Activated T-helper 17 cell treated with anti-CD3 and anti-CD28 coated beads, Interleukin-2, amount 50 U/mL, for 72 hours (primary cell): ENCODE measurements around the gene DNAL4. TPM values are rescaled to one million over a fixed set of nuclear protein-coding genes. Genes with fewer than 3 reads are reported as not detected.

Experiments used
- ATAC-seq: fragments of 150-1000 bp; cut with Tn5 transposase; replicated peaks from 2 replicates; pipeline ENCODE4 v1.10.0; 2021; ENCODE audit warnings: mild to moderate bottlenecking, moderate library complexity
- H3K27ac Mint-ChIP-seq: one replicate; pipeline ENCODE4 v1.8.0; 2022; ENCODE audit warnings: mixed read lengths
- H3K27me3 Mint-ChIP-seq: one replicate; pipeline ENCODE4 v1.8.0; 2022; ENCODE audit warnings: mixed read lengths
- H3K36me3 Mint-ChIP-seq: one replicate; pipeline ENCODE4 v1.8.0; 2022; ENCODE audit warnings: low read depth, mild to moderate bottlenecking, mixed read lengths
- H3K4me1 Mint-ChIP-seq: one replicate; pipeline ENCODE4 v1.8.0; 2022; ENCODE audit warnings: mixed read lengths
- H3K4me3 Mint-ChIP-seq: one replicate; pipeline ENCODE4 v1.8.0; 2022; ENCODE audit warnings: mild to moderate bottlenecking, mixed read lengths
- H3K9me3 Mint-ChIP-seq: one replicate; pipeline ENCODE4 v1.8.0; 2022; ENCODE audit warnings: mixed read lengths
- total RNA-seq, 2 donors: library from RNA; stranded (reverse); gene quantifications; one replicate each; pipeline ENCODE4 v1.2.3, GENCODE V29; 2022

Gene DNAL4
- total RNA-seq, 2 donors from 2014 or later = 5.0 to 5.2 TPM

DNA sequence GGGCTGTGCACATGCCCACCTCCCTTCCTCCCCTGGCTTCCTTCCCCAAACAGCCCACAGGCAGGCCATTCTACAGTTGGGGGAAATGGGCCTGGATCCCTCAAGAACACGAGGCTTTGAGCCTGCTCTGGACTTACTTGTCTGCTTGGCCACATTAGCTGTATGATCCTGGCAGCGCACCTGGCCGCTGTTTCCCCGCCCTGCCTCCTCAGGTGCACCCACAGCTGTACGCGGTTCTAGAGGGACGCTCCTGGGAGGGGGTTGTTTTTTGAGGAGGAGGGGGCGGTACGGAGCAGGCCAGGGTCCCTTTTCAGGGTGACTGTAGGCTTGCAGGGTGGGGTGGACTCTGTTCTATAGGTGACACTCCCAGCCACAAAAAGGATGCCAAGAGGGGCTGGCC lies 26.6 kb downstream of the DNAL4 start:
- Mint-ChIP-seq H3K4me3 (no peak overlapping the region), H3K4me1 (no peaks in the 10 kb centered on the region), H3K36me3 (no peaks in the 10 kb centered on the region), H3K27me3 (no peaks in the 10 kb centered on the region), H3K9me3 (no peaks in the 10 kb centered on the region), H3K27ac (no peak overlapping the region)
- no peak for ATAC-seq

DNA sequence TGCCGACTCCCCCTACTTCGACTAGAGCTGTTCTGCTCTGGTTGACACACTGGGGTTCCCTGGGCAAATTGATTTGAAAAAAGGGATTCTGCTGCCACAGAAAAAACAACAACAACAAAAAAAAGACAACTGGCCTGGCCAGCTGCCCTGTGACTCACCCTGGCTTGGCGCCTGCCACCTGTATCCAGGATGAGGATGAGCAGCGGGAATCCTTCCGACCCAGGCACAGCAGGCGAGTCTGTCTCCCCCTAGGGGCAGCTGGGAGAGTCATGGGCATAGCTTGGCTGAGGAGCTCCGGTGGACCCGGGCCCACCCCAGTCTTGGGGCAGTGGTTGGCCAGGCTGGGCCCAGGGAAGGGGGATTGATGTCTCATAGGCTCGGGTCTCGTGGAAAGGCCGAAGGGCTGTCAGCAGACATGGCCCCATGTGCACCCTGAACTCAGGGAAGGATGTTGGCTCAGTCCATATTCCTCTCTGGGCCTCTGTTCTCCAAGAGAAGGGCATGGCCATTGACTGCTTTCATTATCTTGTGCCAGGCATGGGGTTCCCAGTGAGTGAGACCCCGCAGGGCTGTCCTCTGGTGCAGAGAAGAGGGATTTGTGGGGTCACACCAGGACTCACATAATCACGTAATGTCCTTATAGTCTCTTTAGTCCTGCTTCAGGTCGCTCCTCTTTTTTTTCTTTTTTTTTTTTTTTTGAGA lies 27.7 kb downstream of the DNAL4 start:
- H3K9me3 Mint-ChIP-seq = no peaks in the 10 kb centered on the region
- H3K27ac Mint-ChIP-seq = no peak overlapping the region
- ATAC-seq = peak; percentile 68
- no peak overlapping the region for H3K4me3 Mint-ChIP-seq
- no peaks in the 10 kb centered on the region for H3K4me1 Mint-ChIP-seq
- no peaks in the 10 kb centered on the region for H3K27me3 Mint-ChIP-seq
- no peaks in the 10 kb centered on the region for H3K36me3 Mint-ChIP-seq

DNA sequence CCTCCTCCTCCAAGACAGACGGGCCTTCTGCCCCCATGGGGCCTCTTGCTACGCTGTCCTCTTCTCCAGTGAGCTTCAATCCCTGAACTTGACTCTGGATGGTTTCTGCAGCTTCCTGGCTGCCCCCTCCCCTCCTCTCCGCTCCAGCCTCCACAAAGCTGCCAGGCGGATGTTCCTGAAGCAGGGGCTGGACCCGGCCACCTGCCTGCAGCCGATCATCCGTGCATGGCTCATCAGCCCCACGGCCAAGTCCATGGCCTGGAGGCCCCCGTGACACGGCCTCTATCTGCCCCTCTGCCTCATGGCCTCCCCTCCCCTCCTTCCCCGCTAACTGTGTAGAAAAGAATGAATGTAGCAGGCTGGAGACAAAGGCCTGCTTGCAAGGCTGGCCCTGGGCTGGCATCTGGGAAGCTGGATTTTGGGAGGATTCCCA lies 31.4 kb downstream of the DNAL4 start:
- ATAC-seq = no peak
- Mint-ChIP-seq H3K27me3 (no peaks in the 10 kb centered on the region), H3K27ac (no peak overlapping the region), H3K4me1 (peaks cover 6% of the 10 kb centered on the region), H3K4me3 (no peak overlapping the region), H3K9me3 (no peaks in the 10 kb centered on the region), H3K36me3 (no peaks in the 10 kb centered on the region)

DNA sequence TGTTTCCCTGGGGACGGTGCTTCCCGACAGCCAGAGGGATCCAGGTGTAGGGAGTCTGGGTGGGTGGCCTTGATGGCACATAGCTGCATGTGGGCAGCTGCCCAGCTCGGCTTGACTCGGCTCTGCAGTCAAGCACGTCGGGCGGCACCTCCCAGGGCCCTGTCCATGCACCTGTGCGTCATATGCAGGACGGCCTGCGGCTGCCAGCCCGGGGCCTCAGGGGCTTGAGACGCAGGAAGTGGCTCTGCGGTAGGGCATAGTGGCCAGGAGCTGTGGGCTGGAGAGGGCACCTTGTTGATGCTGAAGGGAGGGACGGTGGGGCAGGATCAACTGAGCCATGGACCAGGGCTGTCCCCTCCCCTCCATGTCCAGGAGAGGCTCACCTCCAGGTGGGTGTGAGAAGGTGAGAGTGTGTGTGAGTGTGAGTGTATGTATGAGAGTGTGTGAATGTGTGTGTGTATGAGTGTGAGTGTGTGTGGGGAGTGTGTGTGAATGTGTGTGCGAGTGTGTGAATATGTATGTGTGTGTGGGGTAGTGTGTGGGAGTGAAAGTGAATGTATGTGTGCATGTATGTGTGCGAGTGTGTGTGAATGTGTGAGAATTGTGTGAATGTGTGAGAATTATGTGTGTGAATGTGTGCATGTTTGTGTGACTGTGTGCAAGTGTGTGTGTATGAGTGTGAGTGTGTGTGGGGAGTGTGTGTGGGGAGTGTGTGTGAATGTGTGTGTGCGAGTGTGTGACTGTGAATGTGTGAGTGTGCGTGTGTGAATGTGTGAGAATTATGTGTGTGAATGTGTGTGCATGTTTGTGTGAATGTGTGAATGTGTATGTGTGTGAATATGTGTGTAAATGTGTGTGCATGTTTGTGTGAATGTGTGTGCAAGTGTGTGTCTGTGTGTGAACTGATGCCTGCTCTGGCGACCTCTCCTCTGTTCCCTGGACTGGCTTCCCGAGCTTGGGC lies 32.5 kb downstream of the DNAL4 start:
- Mint-ChIP-seq H3K9me3 (no peaks in the 10 kb centered on the region), H3K4me1 (peaks cover 17% of the 10 kb centered on the region), H3K27me3 (no peaks in the 10 kb centered on the region), H3K4me3 (no peak overlapping the region), H3K27ac (no peak overlapping the region), H3K36me3 (peaks cover 3% of the 10 kb centered on the region)
- ATAC-seq = no peak

DNA sequence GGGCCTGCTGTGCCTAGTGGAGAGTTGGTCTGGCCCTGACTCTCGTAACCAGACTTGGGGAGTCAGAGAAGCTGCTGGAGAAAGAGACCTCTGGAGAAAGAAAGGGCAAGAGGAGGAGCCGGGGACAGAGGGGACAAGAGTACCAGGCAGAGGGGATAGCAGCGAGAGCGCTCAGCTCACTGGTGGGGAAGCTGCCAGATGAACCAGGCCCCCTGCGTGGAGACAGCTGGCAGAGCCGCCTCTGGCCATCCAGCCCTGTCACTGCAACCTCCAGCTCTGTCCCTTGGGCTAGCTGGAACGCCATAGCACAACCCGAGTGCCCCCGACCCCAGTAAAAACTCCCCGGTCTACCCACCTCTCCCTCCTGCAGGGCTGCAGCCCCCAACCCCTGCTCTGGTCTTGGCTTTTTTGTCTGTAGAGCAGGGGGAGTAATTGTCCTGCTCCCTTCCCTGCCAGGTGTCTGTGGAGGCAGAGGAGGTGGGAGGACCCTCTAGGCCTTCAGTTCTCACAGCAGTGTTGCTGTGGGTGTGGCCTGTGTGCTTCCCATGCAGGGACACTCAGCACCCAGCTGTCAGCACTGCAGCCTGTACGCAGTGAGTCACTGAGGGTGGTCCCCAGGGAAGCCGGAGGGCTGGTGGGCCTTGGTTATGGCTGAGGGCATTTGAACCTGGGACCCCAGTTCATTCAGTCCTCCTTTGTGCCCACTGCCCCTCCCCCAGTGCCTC lies 33.3 kb downstream of the DNAL4 start:
- no peak overlapping the region for H3K27ac Mint-ChIP-seq

DNA sequence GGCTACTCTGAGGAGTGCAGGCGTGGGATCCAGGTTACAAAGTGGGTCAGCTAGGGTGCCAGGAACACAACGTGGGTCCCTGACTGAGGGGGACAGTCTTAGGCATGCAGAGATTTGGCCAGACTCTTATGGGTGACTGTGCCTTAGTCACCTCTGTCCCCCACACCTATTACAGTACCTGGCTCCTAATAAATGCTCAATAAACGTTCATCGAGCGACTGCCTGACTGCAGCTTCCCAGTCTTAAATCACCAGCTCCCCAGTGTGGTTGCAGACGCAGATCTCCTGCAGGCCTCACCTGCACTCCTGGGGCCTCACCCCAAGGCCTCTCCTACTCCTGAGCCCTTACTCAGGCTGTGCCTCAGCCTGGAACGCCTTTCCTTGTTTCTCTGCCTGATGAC lies 34.9 kb downstream of the DNAL4 start:
- no peaks in the 10 kb centered on the region for H3K9me3 Mint-ChIP-seq
- peak overlapping the region; percentile 98 for H3K4me3 Mint-ChIP-seq
- peaks cover 17% of the 10 kb centered on the region for H3K4me1 Mint-ChIP-seq
- peaks cover 18% of the 10 kb centered on the region for H3K36me3 Mint-ChIP-seq
- H3K27ac Mint-ChIP-seq = no peak overlapping the region
- ATAC-seq = no peak
- no peaks in the 10 kb centered on the region for H3K27me3 Mint-ChIP-seq

More for the DNA sequence above, 33.3 kb downstream of the DNAL4 start:
- no peak overlapping the region for H3K4me3 Mint-ChIP-seq
- no peak for ATAC-seq
- H3K9me3 Mint-ChIP-seq = no peaks in the 10 kb centered on the region
- H3K36me3 Mint-ChIP-seq = peaks cover 5% of the 10 kb centered on the region
- H3K27me3 Mint-ChIP-seq = no peaks in the 10 kb centered on the region
- H3K4me1 Mint-ChIP-seq = peaks cover 17% of the 10 kb centered on the region

DNA sequence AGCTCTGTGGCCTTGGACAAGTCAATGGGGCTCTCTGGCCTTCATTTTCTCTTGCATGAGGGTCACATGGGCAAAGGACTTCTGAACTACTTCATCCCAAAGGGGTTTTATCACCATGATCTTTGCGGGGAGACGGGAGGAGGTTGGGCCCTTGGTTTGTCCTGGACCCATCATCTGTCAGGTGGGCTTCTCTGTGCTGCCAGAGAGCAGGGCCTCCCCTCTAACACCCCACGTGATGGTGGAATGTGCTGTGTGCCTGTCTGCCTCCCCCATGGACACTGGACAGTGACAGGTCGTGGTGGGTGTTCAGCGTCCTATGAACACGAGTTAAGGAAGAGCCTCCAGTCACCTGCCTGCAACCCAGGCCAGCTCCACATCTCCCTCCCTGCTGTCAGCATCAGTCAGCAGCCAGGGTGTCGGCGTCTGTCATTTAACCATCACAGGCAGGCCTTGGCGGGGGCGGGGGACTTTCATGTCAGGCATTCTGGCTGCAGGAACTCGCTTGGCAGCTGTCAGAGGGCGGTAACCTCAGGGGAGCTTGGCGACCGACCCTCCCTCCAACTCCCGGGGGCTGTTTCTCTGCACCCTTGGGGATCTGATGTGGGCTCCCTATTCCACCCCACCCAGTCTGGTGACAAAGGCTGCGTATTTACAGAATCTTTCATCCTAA lies 35.5 kb downstream of the DNAL4 start:
- Mint-ChIP-seq H3K4me1 (peaks cover 17% of the 10 kb centered on the region), H3K27me3 (no peaks in the 10 kb centered on the region), H3K36me3 (peaks cover 24% of the 10 kb centered on the region), H3K9me3 (no peaks in the 10 kb centered on the region), H3K4me3 (peak overlapping the region; percentile 98), H3K27ac (peak overlapping the region; percentile 96)
- peak; percentile 27 for ATAC-seq

DNA sequence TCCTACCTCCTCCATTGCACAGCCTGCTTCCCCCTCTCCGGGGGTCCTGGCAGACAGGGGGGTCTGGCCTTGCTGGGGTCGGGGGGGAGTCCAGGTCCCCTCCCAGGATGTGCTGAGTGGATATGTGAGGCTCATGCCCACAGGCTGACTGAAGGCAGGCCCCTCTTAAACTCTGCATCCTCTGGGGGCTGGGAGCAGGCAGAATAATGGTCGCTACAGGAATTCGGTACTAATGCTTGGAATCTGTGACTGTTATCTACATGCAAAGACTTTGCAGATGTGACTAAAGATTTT lies 36.5 kb downstream of the DNAL4 start:
- Mint-ChIP-seq H3K36me3 (peaks cover 34% of the 10 kb centered on the region), H3K27me3 (no peaks in the 10 kb centered on the region), H3K4me3 (peak overlapping the region; percentile 98), H3K4me1 (peaks cover 19% of the 10 kb centered on the region), H3K27ac (peak overlapping the region; percentile 96), H3K9me3 (no peaks in the 10 kb centered on the region)
- ATAC-seq = no peak

DNA sequence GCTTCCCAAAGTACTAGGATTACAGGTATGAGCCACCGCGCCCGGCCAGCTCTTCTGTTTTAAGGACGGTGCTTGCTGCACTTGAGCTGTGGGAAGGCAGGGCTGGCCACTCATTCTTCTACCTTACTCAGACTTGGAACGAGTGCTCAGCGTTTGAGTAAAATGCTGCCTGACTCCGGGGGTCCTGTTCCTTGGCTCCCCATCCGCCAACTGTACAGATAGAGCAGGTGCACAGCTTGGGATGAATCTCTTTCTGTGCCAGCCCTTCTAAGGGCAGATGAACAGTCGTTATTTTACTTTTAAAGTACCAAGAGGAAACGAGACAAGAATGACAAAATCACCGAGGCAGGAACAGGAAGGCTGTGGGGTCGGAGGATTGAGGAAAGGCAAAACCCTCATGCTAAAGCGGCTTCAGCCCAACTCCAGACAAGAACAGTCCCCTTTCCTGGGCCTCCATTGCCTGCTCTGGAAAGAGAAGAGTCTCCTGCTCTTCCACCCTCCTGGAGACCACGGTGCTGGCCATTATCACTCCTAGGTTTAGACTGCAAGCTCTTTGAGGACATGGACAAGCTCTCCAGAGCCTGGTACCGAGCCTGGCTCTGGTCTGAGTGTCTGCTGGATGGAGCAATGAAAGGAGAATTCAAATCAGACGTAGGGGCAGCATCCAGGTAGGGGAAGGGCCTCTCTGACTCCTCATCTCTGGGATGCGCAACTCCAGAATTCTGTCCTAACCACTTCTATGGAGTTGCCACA lies 37.1 kb downstream of the DNAL4 start:
- peak overlapping the region; percentile 98 for H3K4me3 Mint-ChIP-seq
- H3K27me3 Mint-ChIP-seq = no peaks in the 10 kb centered on the region
- H3K36me3 Mint-ChIP-seq = peaks cover 39% of the 10 kb centered on the region
- peaks cover 24% of the 10 kb centered on the region for H3K4me1 Mint-ChIP-seq
- H3K27ac Mint-ChIP-seq = peak overlapping the region; percentile 96
- H3K9me3 Mint-ChIP-seq = no peaks in the 10 kb centered on the region
- peak; percentile 5 for ATAC-seq

DNA sequence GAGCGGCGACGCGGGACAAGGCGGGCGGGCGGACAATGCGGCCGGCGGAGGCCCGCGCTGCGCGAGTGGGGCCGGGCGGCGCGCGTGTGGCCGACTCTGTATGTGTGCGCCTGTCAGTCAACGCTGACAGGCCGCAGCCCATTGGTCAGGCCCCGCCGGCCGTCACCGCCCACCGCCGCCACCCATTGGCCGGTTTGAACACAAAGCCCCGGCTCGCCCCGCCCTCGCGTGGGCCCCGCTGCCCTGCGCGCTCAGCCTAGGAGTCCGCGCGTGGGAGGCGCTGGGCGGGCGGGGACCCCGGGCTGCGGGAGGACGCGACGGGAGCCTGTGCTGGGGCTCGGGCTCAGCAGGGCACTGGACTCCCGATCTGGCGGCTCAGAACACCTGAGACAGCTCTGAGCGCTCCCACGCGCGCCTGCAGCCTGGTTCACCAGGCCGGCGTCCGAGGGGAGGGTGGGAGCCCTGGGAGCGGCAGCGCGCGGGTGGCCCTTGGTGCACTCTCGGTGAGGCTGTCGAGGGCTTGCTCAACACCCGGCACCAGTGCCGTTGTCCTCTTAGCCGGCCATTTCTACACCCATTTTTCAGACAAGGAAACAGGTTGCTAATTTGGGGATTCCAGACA lies 37.9 kb downstream of the DNAL4 start, which contains the start of gene SUN2:
TSS of gene SUN2 (minus strand) at position 88 of the 622 bp plus-strand sequence. CDS start 3,370 bp downstream, outside the sequence.
- Mint-ChIP-seq H3K36me3 (peaks cover 48% of the 10 kb centered on the region), H3K9me3 (no peaks in the 10 kb centered on the region), H3K27me3 (no peaks in the 10 kb centered on the region), H3K27ac (peak within 1 kb of the TSS; percentile 96), H3K4me3 (peak within 1 kb of the TSS; percentile 98), H3K4me1 (peaks cover 31% of the 10 kb centered on the region)
- ATAC-seq = peak; percentile 76

- peak overlapping the region; percentile 98 for H3K4me3 Mint-ChIP-seq
- H3K9me3 Mint-ChIP-seq = no peaks in the 10 kb centered on the region
- H3K27ac Mint-ChIP-seq = peak overlapping the region; percentile 93
- no peaks in the 10 kb centered on the region for H3K27me3 Mint-ChIP-seq
- peak; percentile 48 for ATAC-seq
- H3K4me1 Mint-ChIP-seq = peaks cover 31% of the 10 kb centered on the region
- H3K36me3 Mint-ChIP-seq = peaks cover 55% of the 10 kb centered on the region
Observed at GRCh38 chr22:38755155-38755910, 38.6 kb downstream of the DNAL4 start.

DNA sequence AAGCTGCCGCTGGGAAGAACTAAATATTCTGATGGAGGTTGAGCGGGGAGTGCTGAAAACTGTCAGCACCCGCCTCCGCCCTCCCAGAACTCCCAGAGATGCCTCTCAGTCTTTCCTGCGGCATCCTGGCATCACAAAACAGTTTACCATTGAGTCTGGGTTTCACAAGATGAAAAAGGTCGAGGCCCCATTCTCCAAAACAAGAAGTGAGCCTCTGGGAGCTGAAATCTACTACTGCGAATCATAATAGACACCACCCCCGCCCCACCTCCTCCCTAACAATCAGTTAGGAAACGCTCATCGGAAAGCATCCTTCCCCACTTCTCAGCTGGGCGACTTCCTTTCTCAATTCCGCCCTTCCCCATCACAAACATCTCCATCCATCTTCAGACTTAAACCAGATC lies 39.2 kb downstream of the DNAL4 start:
- Mint-ChIP-seq H3K4me3 (peak overlapping the region; percentile 88), H3K36me3 (peaks cover 61% of the 10 kb centered on the region), H3K27ac (peak overlapping the region; percentile 93), H3K4me1 (peaks cover 31% of the 10 kb centered on the region), H3K27me3 (no peaks in the 10 kb centered on the region), H3K9me3 (no peaks in the 10 kb centered on the region)
- ATAC-seq = peak; percentile 9
